Right renal cortex interstitium (tissue), 3 donors: Measurements from ENCODE around the gene SST. TPM values are rescaled to one million over a fixed set of nuclear protein-coding genes. Genes with fewer than 3 reads are reported as not detected.
"Not testable (repeated sequence)": the region's sequence is repeated elsewhere in the genome, so short reads cannot be mapped to it uniquely, and the experiment has no call there.

Experiments used
- DNase-seq, 3 donors: peaks; one replicate each; pipeline ENCODE4 v3.0.0-alpha.2; 2013; ENCODE audit warnings: low read depth in 3 of 3, low spot score in 2 of 3
- polyA plus RNA-seq, 3 donors: library from polyadenylated mRNA; unstranded; fragments of 120-200 nt; gene quantifications; one replicate each; pipeline ENCODE4 v1.2.1, GENCODE V29; 2013; ENCODE audit not compliant: insufficient read length in 3 of 3

Gene SST
- polyA plus RNA-seq, 3 donors: 0.26 TPM; not detected in 1

DNA sequence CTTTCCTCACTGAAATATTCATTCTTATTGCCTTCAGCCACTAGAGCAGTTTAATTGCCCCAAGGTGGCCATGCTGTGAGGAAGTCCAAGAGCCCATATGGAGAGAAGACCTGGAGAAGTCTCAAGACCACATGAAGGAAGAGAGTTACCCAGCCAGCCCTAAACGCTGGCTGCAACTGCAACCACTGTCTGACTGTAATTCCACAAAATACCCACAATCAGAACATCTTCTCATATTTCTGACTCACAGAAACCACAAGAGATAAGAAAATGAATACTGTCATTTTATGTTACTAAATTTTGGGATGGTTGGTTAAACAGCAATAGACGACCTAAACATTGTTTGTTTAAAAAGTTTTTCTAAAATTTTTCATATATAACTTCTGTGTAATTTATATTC, 14.7 kb upstream of the SST start:
- DNase-seq: no peak

GRCh38 chr3:187684444-187684843, 14.2 kb upstream of the SST start:
- no peak for DNase-seq

DNA sequence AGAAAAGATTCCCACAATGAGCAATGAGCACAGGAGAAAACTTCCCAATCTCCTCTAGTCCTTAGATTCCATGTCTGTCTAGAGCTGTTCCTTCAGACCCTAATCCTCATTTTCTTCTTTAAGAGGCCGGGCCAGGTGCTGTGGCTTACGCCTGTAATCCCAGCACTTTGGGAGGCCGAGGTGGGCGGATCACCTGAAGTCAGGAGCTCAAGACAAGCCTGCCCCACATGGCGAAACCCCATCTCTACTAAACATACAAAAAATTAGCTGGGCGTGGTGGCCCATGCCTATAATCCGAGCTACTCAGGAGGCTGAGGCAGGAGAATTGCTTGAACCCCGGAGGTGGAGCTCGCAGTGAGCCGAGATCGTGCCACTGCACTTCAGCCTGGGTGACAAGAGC, 11.6 kb upstream of the SST start:
- not testable (repeated sequence) for DNase-seq

GRCh38 chr3:187679638-187680396, 9.6 kb upstream of the SST start:
- peak in 2 of 3 donors; percentile 27 to 63 for DNase-seq

- DNase-seq: peak in 2 of 3 donors; percentile 39 to 55
These were observed 8.6 kb upstream of the SST start for GRCh38 chr3:187678726-187679268.

GRCh38 chr3:187677604-187678003, 7.4 kb upstream of the SST start:
- DNase-seq: no peak

DNA sequence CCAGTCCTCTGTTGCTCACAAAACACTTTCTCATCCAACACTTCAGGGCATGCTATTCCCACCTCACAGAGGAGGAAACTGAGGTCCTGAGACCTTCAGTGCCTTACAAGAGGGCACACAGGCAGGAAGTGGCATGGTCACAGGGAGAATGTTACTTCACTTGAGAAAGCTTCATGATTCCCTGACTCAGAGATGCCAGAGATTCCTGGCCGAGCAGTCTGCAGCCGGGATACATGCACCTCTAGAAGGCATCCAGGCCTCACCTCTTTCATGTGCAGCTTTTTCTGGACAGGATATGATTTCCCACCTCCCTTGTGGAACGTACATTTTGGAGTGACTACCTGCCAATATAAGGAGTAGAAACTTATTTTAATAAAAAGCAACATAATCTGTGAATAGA, 2.8 kb upstream of the SST start:
- no peak for DNase-seq

GRCh38 chr3:187667526-187667925, 2.7 kb downstream of the SST start:
- no peak for DNase-seq

GRCh38 chr3:187665764-187666402, 4.3 kb downstream of the SST start:
- DNase-seq: no peak

DNA sequence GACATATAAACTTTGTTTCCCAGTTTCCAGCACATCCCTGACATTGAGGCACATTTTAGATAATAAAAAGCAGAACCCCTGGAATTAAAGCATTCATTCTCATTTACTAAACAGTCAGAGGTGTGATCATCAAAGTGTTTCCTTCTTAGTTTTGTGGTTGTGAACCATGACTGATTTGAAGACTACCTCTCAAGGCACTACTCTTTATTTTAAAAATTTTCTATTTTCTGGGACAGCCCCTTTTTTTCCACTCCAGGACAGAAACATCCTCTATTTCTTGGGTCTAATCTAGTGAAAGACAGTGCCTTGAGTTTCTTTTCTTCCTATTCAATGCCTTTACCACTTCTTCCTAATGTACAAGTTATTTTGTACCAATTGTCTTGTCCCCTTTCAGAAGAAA, 5.2 kb downstream of the SST start:
- no peak for DNase-seq

- no peak for DNase-seq
These were observed 7.3 kb downstream of the SST start for GRCh38 chr3:187662848-187663409.

DNA sequence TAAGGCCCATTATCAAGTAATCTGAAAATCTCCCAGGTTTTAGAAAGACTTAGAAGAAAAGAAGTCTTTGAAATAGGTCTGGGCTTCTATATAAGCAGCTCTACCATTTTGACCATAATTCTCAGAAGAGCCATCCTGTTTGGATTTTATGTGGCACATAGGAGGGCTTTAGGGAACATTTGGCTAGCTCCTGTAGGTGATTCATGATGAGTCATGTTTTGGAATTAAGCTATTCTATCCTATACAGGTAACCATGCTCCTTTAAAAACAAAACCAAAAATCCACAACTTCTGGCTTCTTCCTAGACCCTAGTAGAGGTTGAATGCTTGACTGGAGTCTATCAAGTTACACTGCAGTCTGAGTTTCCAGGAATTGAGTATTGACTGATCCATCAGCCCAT, 8.9 kb downstream of the SST start:
- DNase-seq: no peak

DNA sequence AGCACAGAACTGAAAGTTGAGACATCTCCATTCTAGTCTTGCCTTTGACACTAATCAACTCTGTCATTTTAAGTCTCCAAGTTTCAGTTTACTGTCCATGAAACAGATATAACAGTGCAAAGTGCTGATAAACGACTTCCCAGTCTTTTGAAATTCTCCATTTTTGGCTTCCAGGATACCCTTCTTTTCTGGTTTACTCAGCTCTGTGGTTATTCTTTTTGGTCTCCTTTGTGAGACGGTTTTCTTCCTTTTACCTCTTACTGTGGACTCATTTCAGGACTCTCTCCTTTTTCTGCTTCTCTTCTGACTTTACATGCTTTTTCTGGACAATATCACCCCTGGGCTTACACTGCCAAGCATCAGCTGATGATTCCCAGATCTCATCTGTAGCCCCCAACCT, 18.9 kb downstream of the SST start:
- DNase-seq: no peak

- DNase-seq: no peak
These were observed 22.0 kb downstream of the SST start for GRCh38 chr3:187648177-187648576.

- no peak for DNase-seq
These were observed 23.1 kb downstream of the SST start for GRCh38 chr3:187646906-187647660.

GRCh38 chr3:187645379-187645778, 24.8 kb downstream of the SST start:
- DNase-seq: not testable (repeated sequence)

GRCh38 chr3:187642861-187643260, 27.3 kb downstream of the SST start:
- DNase-seq: no peak

DNA sequence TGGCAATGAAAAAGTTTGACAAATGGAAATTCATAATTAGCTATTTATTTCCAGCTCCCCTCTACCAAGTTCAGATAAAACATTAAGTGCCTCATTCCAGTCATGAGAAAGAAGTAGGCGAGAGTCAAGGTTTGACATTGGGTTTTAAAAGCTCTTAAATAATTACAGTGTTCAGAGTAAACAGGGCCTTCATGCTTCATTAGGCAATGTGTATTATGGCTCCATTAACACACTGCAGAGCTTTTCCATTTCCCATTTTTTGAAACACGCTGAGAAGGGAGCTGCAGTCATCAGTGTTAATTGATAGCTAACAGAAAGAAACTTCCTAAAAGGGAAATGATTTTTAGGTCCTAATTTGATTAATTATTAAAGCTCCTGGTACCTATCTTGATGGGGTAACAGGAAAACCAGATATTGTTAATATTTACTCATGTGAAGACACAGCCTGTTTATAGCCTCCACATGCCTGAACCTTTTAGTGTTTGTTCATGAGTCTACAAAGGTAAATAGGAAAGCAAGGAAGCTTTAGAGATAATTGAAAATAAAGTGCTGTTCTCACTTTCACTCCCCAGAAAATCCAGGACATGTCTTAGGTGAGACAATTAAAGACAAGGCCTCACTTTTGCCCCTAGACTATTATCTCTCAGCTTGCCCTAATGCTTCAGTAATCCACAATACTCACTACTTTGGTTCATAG, 28.7 kb downstream of the SST start:
- no peak for DNase-seq

DNA sequence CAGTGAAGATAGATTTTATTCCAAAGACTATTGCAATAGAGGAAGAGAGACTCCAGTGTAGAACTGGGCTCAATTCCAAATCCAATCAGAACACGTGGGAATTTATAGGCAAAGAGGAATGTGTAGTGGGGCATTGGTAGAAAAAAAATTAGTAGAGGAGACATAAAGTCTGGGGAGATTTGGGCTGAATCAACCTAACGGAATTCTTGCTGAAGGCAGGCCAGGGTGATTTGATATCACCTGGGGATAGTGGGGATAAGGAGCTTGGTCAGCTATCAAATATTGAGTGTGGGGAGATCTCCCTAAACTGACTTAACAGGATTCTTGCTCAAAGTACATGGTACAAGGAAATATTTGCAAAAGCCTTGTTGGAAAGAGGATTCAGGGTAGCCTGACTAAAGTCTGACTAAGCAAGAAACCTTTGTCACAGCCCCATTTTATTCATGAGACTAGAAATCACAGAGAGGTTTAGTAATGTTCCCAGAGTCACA, 29.6 kb downstream of the SST start:
- DNase-seq: no peak

- no peak for DNase-seq
These were observed 30.1 kb downstream of the SST start for GRCh38 chr3:187639927-187640568.
